ENCODE measurements around the gene GABRR2.
A peak's percentile ranks its signal among the peaks of the same experiment; 100 is the strongest.
"Not testable (repeated sequence)": the region's sequence is repeated elsewhere in the genome, so short reads cannot be mapped to it uniquely, and the experiment has no call there.

The GABRR2 gene

DNA sequence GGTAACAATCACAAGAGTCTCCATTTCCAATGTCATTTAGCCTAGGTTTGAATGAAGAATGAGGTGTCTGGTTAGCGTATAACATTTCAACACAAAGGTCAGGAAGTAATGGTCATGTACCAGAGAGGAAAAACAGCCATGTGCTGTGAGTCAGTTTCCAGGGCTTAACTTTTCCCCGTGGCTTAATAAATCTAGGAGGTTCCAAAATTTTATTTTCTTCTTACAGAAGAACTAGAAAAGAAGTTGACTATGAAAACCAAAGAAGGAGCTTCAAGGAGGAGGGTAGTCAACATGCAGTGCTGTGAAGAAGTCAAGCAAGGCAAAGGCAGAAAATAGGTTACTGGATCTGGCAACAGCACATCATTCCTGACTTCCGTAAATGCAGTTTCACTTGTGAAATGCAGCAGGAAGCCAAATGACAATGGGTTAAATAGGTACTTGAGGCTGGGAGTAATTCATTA, 8.4 kb upstream of the GABRR2 start:
- no peak for DNase-seq

- DNase-seq: peak; percentile 40
Observed at GRCh38 chr6:89321131-89321970, 6.3 kb upstream of the GABRR2 start.

GRCh38 chr6:89320012-89320559, 5.0 kb upstream of the GABRR2 start:
- DNase-seq: no peak

DNA sequence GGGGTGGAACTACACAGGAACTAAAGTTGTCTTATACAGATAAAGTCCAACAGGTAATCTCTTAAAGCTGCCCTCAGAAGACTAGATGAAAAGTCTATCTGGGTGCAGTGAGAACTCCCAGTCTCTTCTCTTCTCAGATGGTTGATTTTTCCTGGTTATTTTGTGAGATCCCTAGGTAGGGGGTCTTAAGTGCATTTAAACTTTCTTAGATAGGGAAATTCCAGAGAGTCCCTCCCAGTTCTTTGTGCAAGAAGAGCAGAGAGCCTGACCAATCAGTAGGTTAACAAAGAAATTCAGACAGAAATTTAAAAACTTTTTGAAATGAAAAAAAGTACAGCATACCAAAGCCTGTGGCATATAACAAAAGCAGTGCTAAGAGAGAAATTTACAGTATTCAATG, 2.0 kb upstream of the GABRR2 start:
- no peak for DNase-seq

DNA sequence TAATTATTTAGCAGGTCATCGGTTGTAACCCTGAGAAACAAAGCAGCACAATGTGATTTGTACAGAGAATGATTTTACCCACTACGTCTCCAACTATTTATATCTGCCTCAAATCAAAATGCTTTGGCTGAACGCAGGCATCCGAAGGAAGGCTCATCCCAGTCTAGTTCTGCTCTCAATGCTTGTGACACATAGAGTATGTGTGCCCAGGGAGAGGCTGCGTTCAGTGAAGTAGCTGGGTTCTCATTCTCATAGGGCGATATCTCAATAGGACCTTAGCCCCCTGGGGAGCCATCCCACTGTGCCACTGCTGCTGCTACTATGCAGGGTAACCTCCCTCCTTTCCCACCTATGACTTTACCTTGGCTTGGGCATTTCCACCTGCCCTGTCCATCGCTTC, 407 bp downstream of the GABRR2 start:
- DNase-seq: no peak

- no peak for DNase-seq
Observed at GRCh38 chr6:89313006-89313405, 2.1 kb downstream of the GABRR2 start.

- no peak for DNase-seq
Observed at GRCh38 chr6:89311853-89312531, 3.1 kb downstream of the GABRR2 start.

- DNase-seq: no peak
Observed at GRCh38 chr6:89311530-89311852, 3.6 kb downstream of the GABRR2 start.

GRCh38 chr6:89310929-89311328, 4.2 kb downstream of the GABRR2 start:
- DNase-seq: no peak

DNA sequence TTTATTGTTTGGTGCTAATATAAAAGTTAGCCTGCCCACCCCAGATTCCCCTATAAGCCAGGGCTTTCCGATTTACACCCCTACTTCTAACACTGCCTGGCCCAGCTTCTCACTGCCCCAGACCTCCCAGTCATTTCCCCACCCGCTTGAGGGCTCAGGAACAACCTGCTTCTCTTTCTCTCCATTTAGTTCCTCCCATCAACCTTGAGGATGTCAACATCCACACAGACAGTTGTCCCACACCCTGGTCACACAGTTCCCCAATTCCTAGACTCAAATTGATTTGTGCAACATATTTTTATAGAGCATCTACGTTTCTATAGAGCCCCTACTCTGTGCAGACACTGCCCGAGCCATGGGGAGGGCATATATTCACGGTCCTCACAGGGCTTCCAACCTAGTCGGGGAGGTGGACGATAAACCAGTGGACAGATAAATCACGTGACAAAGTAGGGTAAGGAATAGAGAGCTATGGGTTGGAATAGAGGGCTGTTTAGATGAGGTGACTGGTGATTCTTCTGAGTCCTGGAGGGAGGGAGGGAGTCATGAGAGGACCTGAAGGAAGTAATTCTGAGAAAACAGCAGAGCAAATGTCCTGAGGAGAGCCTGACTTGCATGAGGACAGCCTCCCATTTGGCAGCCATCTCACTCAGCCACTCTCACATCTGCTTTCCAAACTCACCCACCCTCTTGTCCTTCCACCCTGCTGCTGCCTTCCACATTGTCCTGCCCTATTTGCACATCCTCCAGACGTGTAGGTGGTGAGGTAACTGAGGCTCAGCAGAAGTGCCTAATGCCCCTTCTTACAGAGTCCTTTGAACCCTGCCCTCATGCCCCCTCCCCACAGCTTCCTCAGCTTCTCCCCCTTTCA, 6.3 kb downstream of the GABRR2 start:
- DNase-seq: no peak

DNA sequence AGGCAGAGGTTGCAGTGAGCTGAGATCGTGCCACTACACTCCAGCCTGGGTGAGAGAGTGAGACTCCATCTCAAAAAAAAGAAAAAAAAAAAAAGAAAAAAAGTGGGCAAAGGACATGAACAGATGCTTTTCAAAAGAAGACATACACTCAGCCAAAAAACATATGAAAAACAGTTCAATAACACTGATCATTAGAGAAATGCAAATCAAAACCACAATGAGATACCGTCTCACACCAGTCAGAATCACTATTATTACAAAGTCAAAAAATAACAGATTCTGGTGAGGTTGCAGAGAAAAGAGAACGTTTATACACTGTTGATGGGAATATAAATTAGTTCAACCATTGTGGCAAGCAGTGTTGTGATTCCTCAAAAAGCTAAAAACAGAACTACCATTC, 10.6 kb downstream of the GABRR2 start:
- not testable (repeated sequence) for DNase-seq

GRCh38 chr6:89302936-89303335, 12.2 kb downstream of the GABRR2 start:
- no peak for DNase-seq

DNA sequence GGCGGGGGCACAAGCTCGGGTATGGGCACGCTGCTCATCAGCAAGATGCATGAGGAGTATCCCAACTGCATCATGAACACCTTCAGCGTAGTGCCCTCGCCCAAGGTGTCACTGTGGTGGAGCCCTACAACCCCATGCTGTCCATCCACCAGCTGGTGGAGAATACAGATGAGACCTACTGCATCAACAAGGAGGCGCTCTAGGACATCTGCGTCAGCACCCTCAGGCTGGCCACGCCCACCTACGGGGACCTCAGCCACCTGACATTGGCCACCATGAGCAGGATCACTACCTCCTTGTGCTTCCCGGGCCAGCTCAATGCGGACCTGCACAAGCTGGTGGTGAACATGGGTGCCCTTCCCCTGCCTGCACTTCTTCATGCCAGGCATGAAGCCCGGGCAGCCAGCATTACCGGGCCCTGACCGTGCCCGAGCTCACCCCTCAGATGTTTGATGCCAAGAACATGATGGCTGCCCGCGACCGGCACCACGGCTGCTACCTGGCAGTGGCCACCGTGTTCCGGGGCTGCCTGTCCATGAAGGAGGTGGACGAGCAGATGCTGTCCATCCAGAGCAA, 12.8 kb downstream of the GABRR2 start:
- DNase-seq: no peak

- DNase-seq: no peak
Observed at GRCh38 chr6:89301586-89302194, 13.4 kb downstream of the GABRR2 start.

GRCh38 chr6:89299466-89299850, 15.6 kb downstream of the GABRR2 start:
- DNase-seq: no peak

- no peak for DNase-seq
Observed at GRCh38 chr6:89298680-89299465, 16.2 kb downstream of the GABRR2 start.

DNA sequence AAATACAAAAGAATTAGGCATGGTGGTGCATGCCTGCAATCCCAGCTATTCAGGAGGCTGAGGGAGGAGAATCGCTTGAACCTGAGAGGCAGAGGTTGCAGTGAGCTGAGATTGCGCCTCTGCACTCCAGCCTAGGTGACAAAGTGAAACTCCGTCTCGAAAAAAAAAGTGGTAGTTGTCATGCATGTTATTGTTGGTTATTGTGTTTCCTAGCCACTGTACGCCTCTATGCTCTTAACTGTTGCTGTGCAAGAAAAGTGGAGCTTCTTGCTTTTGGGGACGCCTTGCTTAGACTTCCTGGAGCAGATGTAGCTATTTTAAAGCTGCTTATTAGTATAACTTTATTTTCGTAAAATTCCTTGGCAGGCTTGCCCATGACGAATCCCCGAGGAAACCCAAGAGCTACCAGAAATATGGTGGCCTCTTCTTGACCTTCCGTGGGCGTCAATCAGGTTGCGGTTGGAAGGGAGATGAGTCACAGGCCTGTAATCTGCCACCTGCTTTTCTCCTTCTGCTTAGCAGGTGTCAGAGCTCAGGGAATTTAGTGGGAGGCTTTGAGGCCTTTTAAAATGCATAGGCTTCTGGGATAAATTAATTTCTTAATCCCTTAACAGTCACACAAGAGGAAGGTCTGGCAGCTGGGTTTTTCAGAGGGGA, 17.3 kb downstream of the GABRR2 start:
- peak; percentile 95 for DNase-seq

DNA sequence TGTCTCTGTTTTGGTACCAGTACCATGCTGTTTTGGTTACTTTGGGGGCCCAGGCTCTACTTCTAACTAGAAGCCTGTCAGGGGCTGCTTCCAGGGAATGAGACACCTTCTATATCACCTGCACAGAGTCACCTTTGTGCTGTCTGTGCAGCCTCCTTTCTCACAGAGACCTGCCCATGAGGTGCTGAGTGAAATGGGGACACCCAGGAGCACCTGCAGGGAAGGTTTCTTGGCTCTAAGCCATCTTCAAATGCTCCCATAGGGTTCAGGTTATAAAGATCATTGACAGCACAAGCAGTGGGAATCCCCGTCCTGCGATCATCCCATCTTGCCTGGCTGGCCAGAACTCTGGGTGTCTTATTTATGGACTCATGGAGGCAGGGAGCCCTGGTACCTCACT, 19.1 kb downstream of the GABRR2 start:
- DNase-seq: no peak

GRCh38 chr6:89295116-89295515, 20.0 kb downstream of the GABRR2 start:
- DNase-seq: not testable (repeated sequence)

GRCh38 chr6:89291256-89291819, 23.8 kb downstream of the GABRR2 start:
- DNase-seq: no peak
